GM18868 (cell line): ENCODE data around the gene FRAT1.

Source experiments
- ATAC-seq: cut with Tn5 transposase; IDR thresholded peaks from one replicate; pipeline ENCODE4 v1.9.1; 2021; ENCODE audit warnings: mild to moderate bottlenecking, moderate library complexity; ENCODE audit not compliant: unreplicated experiment

FRAT1 gene

GRCh38 chr10:97307866-97308780, 10.9 kb upstream of the FRAT1 start:
- ATAC-seq: no peak

- ATAC-seq: no peak
These were observed 7.9 kb upstream of the FRAT1 start for GRCh38 chr10:97311111-97311626.

GRCh38 chr10:97312897-97313296, 6.2 kb upstream of the FRAT1 start:
- no peak for ATAC-seq

DNA sequence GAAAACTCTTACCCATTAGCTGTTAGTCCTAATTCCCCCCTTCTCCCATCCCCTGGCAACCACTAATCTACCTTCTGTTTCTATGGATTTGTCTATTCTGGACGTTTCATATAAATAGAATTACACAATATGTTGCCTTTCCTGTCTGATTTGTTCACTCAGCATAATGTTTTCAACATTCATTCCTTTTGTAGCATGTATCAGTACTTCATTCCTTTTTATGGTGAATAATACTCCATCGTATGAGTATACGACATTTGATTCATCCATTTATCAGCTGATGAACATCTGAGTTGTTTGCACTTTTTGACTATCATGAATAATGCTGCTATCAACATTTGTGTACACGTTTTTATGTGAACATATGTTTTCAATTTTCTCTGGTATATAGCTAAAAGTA, 4.4 kb upstream of the FRAT1 start:
- ATAC-seq: no peak

- no peak for ATAC-seq
These were observed 804 bp downstream of the FRAT1 start for GRCh38 chr10:97319671-97320479.

- ATAC-seq: no peak
These were observed 1.5 kb downstream of the FRAT1 start for GRCh38 chr10:97320480-97321031.

GRCh38 chr10:97321032-97321803, 2.1 kb downstream of the FRAT1 start:
- no peak for ATAC-seq

DNA sequence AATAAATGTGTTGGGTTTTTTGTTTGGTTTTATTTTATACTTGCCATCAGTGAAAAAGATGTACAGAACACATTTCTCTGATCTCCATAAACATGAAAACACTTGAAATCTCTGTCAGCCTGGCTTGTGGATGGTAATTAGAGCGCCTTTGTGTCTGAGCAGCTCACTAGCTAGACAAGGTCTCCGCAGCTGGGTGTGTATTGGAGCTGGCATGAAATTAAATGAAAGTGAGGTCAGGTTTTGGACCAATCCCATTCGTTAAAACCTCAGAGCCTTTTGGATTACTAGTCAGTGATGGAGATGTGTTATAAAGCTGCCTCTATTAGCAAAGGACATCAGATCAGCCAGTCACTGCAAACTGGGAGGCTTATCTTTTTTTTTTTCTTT, 2.7 kb downstream of the FRAT1 start:
- ATAC-seq: no peak

GRCh38 chr10:97323501-97323900, 4.4 kb downstream of the FRAT1 start:
- no peak for ATAC-seq

- ATAC-seq: no peak
These were observed 6.7 kb downstream of the FRAT1 start for GRCh38 chr10:97325754-97326153.

DNA sequence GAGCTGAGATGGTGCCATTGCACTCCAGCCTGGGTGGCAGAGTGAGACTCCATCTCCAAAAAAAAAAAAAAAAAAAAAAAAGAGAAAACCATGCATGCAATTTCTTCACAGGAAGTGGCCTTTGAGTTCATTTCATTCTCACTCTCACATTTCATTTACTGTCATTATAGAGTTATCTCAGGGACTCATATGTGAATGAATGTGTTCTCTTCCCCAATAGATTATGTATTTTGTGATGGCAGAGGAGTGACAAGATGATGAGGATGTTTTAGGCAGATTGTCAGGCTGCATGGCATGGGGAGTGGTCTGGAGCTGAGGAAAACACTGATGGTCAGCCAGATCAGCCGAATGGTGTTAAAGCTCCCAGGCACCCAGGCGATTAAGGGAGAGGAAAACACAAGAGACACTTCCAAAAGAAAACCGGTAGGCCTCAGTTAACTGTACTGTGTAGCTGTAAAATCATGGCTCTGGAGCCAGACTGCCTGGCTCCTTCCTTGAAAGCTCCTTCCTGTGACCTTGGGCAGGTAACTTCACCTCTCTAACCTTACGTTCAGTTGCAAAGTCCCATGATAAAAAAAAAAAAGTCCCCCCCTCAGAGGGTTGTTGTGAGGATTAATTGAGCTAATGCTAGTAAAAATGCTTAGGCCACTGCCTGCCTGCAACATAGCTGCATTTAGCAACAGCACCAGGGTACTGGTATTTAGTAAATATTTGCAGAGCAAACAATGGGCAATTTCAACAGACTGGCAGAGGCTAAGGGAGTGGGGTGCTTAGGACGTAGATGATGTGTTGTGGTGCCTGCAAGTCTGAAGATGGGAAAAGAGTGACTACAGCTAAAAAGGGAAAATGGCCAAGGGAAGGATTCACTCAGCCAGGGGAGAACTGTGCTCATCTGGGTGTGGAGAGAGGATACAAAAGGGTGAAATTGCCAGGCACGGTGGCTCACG, 8.6 kb downstream of the FRAT1 start:
- no peak for ATAC-seq

DNA sequence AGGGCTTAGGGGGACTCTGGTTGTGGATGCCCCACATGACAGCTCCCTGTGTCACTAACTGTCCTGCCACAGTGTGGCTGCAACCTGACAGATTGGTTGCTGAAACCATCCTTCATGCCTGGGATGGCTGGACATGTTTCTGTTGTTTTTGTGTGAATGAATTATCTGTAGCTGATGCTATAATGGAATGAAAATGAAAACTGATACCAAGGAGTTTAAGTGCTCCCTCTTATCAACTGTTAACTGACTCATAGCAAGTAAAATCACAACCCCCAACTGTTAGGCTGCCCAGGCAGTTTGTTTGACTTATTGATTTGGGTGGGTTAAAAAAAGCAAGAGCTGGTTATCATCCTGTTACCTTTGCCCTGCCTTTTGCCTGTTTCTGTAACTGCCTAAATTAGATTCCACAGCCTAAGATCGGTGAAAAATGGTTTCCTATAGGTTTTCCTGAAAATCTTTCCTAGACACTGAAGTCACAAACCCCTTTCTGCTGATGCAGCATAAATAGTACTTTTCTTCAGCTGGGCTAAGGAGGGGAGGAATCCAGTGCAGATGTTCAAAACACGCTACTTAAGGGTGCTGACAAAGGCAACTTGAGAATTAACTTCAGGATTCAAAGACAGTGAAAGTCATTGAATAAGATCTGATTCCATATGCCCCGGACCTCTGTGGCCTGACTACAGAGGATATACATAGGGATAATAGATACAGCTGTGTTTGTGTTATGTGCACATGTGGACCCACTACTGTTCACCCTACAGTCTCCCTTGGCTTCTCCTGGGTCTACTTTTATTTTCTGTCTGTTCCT, 9.8 kb downstream of the FRAT1 start:
- no peak for ATAC-seq

- ATAC-seq: no peak
These were observed 10.7 kb downstream of the FRAT1 start for GRCh38 chr10:97329766-97330165.

DNA sequence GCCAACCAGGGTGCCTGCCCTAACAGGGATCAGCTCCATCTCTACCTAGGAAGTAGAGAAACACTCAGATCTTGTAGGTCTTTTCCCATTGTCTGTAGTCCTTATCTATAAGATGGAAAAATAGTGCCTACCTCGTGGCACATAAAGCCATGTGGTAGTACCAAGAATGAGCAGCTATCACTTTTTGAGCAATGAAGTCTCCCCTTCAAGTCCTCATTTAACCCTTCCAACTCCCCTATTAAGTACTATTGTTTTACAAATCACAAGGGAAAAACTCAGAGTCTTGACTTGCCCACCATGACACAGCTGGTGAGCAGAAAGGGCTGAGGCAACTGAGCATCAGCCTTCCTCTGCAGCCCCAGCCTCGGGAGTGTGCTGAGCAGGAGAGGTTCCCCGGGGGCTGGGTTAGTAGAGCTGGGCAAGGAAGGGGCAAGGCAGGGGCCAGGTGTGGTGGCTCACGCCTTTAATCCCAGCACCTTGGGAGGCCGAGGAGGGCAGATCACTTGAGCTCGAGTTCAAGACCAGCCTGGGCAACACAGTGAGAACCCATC, 12.2 kb downstream of the FRAT1 start:
- ATAC-seq: no peak

- no peak for ATAC-seq
These were observed 13.7 kb downstream of the FRAT1 start for GRCh38 chr10:97332591-97333350.

- ATAC-seq: no peak
These were observed 14.2 kb downstream of the FRAT1 start for GRCh38 chr10:97333351-97333600.

GRCh38 chr10:97333601-97334369, 14.7 kb downstream of the FRAT1 start:
- peak; percentile 25 for ATAC-seq
